HFF-Myc (cell line): ENCODE measurements around the gene SORL1.

Source experiments
- DNase-seq: peaks from one replicate; pipeline ENCODE4 v3.0.0-alpha.2; 2011; ENCODE audit warnings: low read depth; ENCODE audit errors: extremely low read depth
- H3K4me3 ChIP-seq: replicated peaks from 2 replicates; pipeline ENCODE4 v1.5.1; 2011; ENCODE audit warnings: low read depth, mild to moderate bottlenecking, control low read depth, low read length
- CTCF ChIP-seq: IDR thresholded peaks from 2 replicates; pipeline ENCODE4 v1.5.1; 2012; ENCODE audit warnings: mild to moderate bottlenecking, low read depth, low read length, control low read depth; ENCODE audit errors: missing control alignments

SORL1 gene

GRCh38 chr11:121437686-121438078, 14.4 kb upstream of the SORL1 start:
- no peak for DNase-seq

GRCh38 chr11:121439337-121439736, 12.8 kb upstream of the SORL1 start:
- no peak overlapping the region for H3K4me3 ChIP-seq
- no peak for TF ChIP-seq CTCF
- no peak for DNase-seq

More at GRCh38 chr11:121437686-121438078, 14.4 kb upstream of the SORL1 start:
- TF ChIP-seq CTCF: no peak
- H3K4me3 ChIP-seq: no peak overlapping the region

GRCh38 chr11:121439759-121440158, 12.4 kb upstream of the SORL1 start:
- no peak for DNase-seq
- TF ChIP-seq CTCF: no peak
- H3K4me3 ChIP-seq: no peak overlapping the region

GRCh38 chr11:121441521-121441920, 10.6 kb upstream of the SORL1 start:
- no peak overlapping the region for H3K4me3 ChIP-seq
- no peak for TF ChIP-seq CTCF
- DNase-seq: no peak

GRCh38 chr11:121443688-121444275, 8.3 kb upstream of the SORL1 start:
- no peak for TF ChIP-seq CTCF
- H3K4me3 ChIP-seq: no peak overlapping the region
- DNase-seq: no peak

GRCh38 chr11:121444526-121444925, 7.6 kb upstream of the SORL1 start:
- no peak for TF ChIP-seq CTCF
- DNase-seq: no peak
- H3K4me3 ChIP-seq: no peak overlapping the region
